Measurements from ENCODE around the gene TTC14.

TTC14 gene

GRCh38 chr3:180601688-180602666 is at the start of gene TTC14:
TSS of gene TTC14 (plus strand) at chr3:180602163. CDS start at chr3:180602262, 99 bp downstream.
- no peak for TF ChIP-seq CTCF (IDR thresholded peaks at IDR 0.05; ENCODE audit: insufficient read depth, low read depth, low read length, missing control alignments)
- DNase-seq (ENCODE audit: low read depth): peak; percentile 97
- H3K4me3 ChIP-seq (ENCODE audit: low read depth, low read length): peak within 1 kb of the TSS; percentile 92

GRCh38 chr3:180563406-180563805 is 38.6 kb upstream of the TTC14 start:
- TF ChIP-seq CTCF (IDR thresholded peaks at IDR 0.05; ENCODE audit: insufficient read depth, low read depth, low read length, missing control alignments): no peak
- no peak for DNase-seq (ENCODE audit: low read depth)
- no peak overlapping the region for H3K4me3 ChIP-seq (ENCODE audit: low read depth, low read length)

- no peak for TF ChIP-seq CTCF (IDR thresholded peaks at IDR 0.05; ENCODE audit: insufficient read depth, low read depth, low read length, missing control alignments)
- DNase-seq (ENCODE audit: low read depth): no peak
- H3K4me3 ChIP-seq (ENCODE audit: low read depth, low read length): no peak overlapping the region
These were observed 37.3 kb upstream of the TTC14 start for GRCh38 chr3:180564676-180565075.

GRCh38 chr3:180570238-180570637 is 31.7 kb upstream of the TTC14 start:
- no peak for TF ChIP-seq CTCF (IDR thresholded peaks at IDR 0.05; ENCODE audit: insufficient read depth, low read depth, low read length, missing control alignments)
- H3K4me3 ChIP-seq (ENCODE audit: low read depth, low read length): no peak overlapping the region
- no peak for DNase-seq (ENCODE audit: low read depth)

- no peak overlapping the region for H3K4me3 ChIP-seq (ENCODE audit: low read depth, low read length)
- TF ChIP-seq CTCF (IDR thresholded peaks at IDR 0.05; ENCODE audit: insufficient read depth, low read depth, low read length, missing control alignments): no peak
- DNase-seq (ENCODE audit: low read depth): peak; percentile 15
These were observed 29.9 kb upstream of the TTC14 start for GRCh38 chr3:180571831-180572598.

GRCh38 chr3:180575571-180575970 is 26.4 kb upstream of the TTC14 start:
- H3K4me3 ChIP-seq (ENCODE audit: low read depth, low read length): no peak overlapping the region
- DNase-seq (ENCODE audit: low read depth): no peak
- no peak for TF ChIP-seq CTCF (IDR thresholded peaks at IDR 0.05; ENCODE audit: insufficient read depth, low read depth, low read length, missing control alignments)

Measured in GM12865 (cell line).